Measurements from ENCODE around the gene OPRD1.
"Not testable (repeated sequence)": the region's sequence is repeated elsewhere in the genome, so short reads cannot be mapped to it uniquely, and the experiment has no call there.

DNA sequence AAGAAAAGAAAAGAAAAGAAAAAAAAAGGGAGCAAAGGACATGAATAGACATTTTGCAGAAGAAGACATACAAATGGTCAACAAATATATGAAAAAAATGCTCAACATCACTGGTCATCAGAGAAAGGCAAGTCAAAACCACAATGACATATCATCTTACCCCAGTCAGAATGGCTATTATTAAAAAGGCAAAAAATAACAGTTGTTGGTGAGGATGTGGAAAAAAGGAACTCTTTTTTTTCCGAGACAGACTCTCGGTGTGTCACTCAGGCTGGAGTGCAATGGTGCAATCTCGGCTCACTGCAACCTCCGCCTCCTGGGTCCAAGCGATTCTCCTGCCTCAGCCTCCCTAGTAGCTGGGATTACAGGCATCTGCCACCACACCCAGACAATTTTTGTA lies 63.2 kb downstream of the OPRD1 start:
- not testable (repeated sequence) for TF ChIP-seq POLR2A, CTCF, EP300 (IDR thresholded peaks at IDR 0.05)
